Stomach (tissue), 4 donors: Measurements from ENCODE around the gene DOK5.

Source experiments
- CTCF ChIP-seq, 7 experiments: fragments of 450-650 bp in 4 of 7; fragments of 200-600 bp in 3 of 7; sonication (generic) in 3 of 7; IDR thresholded peaks; one replicate each; pipeline ENCODE4 v1.5.1; 2016 to 2019; ENCODE audit warnings: antibody characterized with exemption in 7 of 7, control low read depth in 2 of 7, mild to moderate bottlenecking in 1 of 7
- POLR2AphosphoS5 ChIP-seq, 3 donors: sonication (generic); formaldehyde crosslinking; IDR thresholded peaks; one replicate each; pipeline ENCODE4 v1.6.1; 2016; ENCODE audit warnings: antibody characterized with exemption in 3 of 3

GRCh38 chr20:54510541-54511129 lies 35.2 kb downstream of the DOK5 start:
- no peak for TF ChIP-seq CTCF (IDR thresholded peaks at IDR 0.05)
- TF ChIP-seq POLR2AphosphoS5 (IDR thresholded peaks at IDR 0.05), result no peak
